AG04450 (cell line): Measurements from ENCODE around the gene FRMD4A. TPM values are rescaled to one million over a fixed set of nuclear protein-coding genes. Genes with fewer than 3 reads are reported as not detected.
A peak's percentile ranks its signal among the peaks of the same experiment; 100 is the strongest.

ENCODE experiments used
- CTCF ChIA-PET: fragments of 300-600, 350-600 bp; formaldehyde crosslinking; extraction: SDS; loops from one replicate; lab custom pipeline; 2022; ENCODE audit warnings: antibody characterized with exemption, inconsistent platforms; lab: Charles Lee
- POLR2A ChIA-PET: fragments of 350-600 bp; formaldehyde crosslinking; extraction: SDS; loops from one replicate; lab custom pipeline; 2021; ENCODE audit warnings: antibody characterized with exemption, inconsistent platforms; lab: Yijun Ruan, JAX
- DNase-seq: peaks from one replicate; pipeline ENCODE4 v3.0.0-alpha.2; 2011; ENCODE audit warnings: low read depth, low spot score
- H3K27ac ChIP-seq: one replicate; pipeline ENCODE4 v1.5.1; 2012; ENCODE audit warnings: low read depth, low read length, control low read depth
- H3K27me3 ChIP-seq: one replicate; pipeline ENCODE4 v1.6.0; 2012; ENCODE audit warnings: low read length; ENCODE audit not compliant: control insufficient read depth, insufficient read depth
- H3K4me3 ChIP-seq: 2 replicates; pipeline ENCODE4 v1.5.1; 2011; ENCODE audit warnings: mild to moderate bottlenecking, low read depth, low read length, control low read depth
- H3K9me3 ChIP-seq: 2 replicates; pipeline ENCODE4 v1.5.1; 2012; ENCODE audit warnings: low read length; ENCODE audit not compliant: control insufficient read depth, insufficient read depth
- CTCF ChIP-seq: IDR thresholded peaks from 2 replicates; pipeline ENCODE4 v1.5.1; 2011; ENCODE audit warnings: low read depth, low read length, control low read depth, inconsistent platforms
- polyA plus RNA-seq: library from polyadenylated mRNA; depleted of rRNA; stranded (reverse); fragments of >200 nt; gene quantifications from 2 replicates; pipeline ENCODE4 v1.2.3, GENCODE V29; 2011

FRMD4A gene
- polyA plus RNA-seq, 1 experiment: 45.7 TPM

- TF ChIP-seq CTCF: no peak
- POLR2A ChIA-PET: no interaction called here
- Histone ChIP-seq H3K9me3 (no peaks in the 10 kb centered on the region), H3K4me3 (no peak overlapping the region), H3K27ac (no peak overlapping the region), H3K27me3 (no peaks in the 10 kb centered on the region)
- DNase-seq: no peak
- CTCF ChIA-PET: interaction anchor here (0.6 kb wide), 1 partner anchor 392 kb away, joined by 3 read pairs; no protein-coding TSS in a partner anchor
Measured at GRCh38 chr10:14035506-14035905, 295.2 kb downstream of the FRMD4A start.

GRCh38 chr10:14032406-14032998 is 298.2 kb downstream of the FRMD4A start:
- Histone ChIP-seq H3K27ac (no peak overlapping the region), H3K27me3 (no peaks in the 10 kb centered on the region), H3K4me3 (no peak overlapping the region), H3K9me3 (no peaks in the 10 kb centered on the region)
- CTCF ChIA-PET: interaction anchor here (1.5 kb wide), 1 partner anchor 9 kb away, joined by 4 read pairs; no protein-coding TSS in a partner anchor
- DNase-seq: no peak
- peak; percentile 72 for TF ChIP-seq CTCF
- POLR2A ChIA-PET: no interaction called here

- CTCF ChIA-PET: no interaction called here
- no peak overlapping the region for H3K27ac ChIP-seq
- TF ChIP-seq CTCF: no peak
- POLR2A ChIA-PET: no interaction called here
- DNase-seq: no peak
- no peaks in the 10 kb centered on the region for H3K9me3 ChIP-seq
- no peak overlapping the region for H3K4me3 ChIP-seq
- H3K27me3 ChIP-seq: no peaks in the 10 kb centered on the region
Measured at GRCh38 chr10:14026325-14026724, 304.4 kb downstream of the FRMD4A start.

- no peaks in the 10 kb centered on the region for H3K9me3 ChIP-seq
- DNase-seq: no peak
- no peaks in the 10 kb centered on the region for H3K27me3 ChIP-seq
- ChIA-PET POLR2A (no interaction called here), CTCF (interaction anchor here (0.5 to 0.6 kb wide), 2 partner anchors 174 to 749 kb away, joined by 3 read pairs; no protein-coding TSS in a partner anchor)
- no peak for TF ChIP-seq CTCF
- H3K27ac ChIP-seq: no peak overlapping the region
- no peak overlapping the region for H3K4me3 ChIP-seq
Measured at GRCh38 chr10:14025283-14026189, 305.2 kb downstream of the FRMD4A start.
